HG03439 (cell line): Measurements from ENCODE around the gene CHEK1.

ENCODE experiments used
- ATAC-seq: cut with Tn5 transposase; IDR thresholded peaks from one replicate; pipeline ENCODE4 v1.9.1; 2021; ENCODE audit warnings: mild to moderate bottlenecking, moderate library complexity; ENCODE audit not compliant: unreplicated experiment

CHEK1 gene

DNA sequence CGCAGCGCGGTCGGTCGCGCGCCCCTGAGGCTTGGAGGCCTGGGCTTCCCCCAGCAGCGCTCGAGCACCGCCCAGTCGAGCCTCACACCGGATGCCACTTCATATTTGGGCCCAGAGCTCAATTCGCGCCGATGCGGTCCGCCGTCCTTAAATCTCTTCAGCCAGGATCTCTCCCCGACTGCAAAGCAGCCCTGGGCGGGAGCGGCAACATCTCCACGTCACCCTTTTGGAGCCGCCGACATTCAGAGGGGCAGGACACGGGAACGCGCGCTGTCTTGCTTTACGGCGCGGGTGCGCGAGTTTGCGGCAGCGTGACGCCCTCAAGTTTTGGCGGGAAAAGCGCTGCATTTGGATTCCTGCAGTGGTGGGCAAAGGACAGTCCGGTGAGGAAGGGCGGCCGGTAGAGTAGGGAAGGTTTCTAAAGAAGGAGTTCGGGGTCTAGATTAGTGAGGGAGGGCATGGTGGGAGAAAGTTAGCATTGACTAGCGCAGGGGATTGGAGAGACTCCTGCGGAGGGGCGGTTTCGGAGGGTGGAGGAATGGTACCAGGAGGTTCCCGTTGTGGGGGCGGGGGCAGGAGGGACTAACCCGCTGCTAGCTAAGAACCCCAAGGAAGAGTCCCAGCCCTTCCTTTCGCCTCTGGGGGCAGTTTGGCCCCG lies 796 bp downstream of the CHEK1 start:
- peak; percentile 83 for ATAC-seq

DNA sequence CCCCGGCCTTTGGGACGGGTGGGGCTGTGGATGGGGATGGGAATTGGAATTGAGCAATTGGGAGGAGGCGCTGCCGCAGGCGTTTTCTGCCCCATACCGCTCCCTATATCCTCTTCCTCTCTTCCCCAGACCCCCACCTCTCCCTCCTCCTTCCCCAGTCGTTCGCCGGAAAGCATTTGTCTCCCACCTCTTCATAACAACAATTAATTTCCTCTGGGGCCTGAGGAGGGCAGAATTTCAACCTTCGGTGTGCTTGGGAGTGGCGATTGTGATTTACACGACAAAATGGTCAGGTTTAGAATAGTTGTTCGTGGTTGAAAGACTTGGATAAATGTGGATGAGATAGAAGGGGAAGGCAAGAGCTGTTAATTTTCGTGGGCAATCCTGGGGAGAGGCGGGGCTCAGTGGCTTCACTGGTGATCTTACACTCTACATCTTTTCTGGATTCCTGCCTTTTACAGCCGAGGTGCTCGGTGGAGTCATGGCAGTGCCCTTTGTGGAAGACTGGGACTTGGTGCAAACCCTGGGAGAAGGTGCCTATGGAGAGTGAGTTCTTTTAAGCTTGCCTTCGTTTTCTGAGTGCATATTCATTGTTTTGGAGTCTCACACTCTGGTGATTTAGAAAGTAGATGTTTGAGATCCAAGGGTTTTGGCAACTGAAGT lies 1.5 kb downstream of the CHEK1 start:
- ATAC-seq, result peak; percentile 24

DNA sequence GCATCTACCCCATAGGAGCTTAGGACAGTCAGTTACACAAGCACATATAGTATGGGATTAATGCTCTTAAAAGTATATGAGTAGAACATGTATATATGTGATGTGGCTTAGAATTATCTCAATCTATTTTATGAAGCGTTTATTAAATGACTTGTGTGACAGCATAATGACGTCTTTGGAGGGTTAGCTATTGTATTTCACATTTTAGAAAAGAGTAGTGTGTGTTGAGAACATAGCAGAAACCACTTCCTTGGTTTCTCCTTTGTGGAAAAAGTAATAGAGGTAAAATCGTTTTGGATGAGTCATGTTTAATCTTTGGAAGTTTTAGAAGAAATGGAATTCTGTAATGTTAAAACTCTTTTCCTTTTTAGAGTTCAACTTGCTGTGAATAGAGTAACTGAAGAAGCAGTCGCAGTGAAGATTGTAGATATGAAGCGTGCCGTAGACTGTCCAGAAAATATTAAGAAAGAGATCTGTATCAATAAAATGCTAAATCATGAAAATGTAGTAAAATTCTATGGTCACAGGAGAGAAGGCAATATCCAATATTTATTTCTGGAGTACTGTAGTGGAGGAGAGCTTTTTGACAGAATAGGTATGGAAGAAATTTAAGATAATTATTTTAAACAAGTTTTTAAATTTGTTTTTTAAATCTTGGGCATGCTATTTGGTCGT lies 2.4 kb downstream of the CHEK1 start:
- no peak for ATAC-seq

DNA sequence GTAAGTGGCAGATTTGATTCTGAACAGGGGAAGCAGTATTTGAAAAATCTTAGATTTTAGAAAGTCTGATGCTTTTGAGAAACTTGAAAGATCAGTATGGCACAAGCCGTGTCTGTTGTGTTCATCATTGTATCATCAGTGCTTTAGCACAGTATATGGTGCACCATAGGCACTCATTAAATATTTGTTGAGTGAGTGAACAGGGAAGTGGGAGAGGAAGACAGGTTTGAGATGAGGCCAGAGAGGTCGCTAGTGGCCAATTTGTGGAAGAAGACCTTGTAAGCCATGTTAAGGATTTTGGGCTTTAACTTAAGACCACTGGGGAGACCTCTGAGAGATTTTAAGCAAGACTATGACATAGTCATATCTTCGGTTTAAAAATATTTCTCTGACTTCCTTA lies 12.9 kb downstream of the CHEK1 start:
- ATAC-seq, result no peak

DNA sequence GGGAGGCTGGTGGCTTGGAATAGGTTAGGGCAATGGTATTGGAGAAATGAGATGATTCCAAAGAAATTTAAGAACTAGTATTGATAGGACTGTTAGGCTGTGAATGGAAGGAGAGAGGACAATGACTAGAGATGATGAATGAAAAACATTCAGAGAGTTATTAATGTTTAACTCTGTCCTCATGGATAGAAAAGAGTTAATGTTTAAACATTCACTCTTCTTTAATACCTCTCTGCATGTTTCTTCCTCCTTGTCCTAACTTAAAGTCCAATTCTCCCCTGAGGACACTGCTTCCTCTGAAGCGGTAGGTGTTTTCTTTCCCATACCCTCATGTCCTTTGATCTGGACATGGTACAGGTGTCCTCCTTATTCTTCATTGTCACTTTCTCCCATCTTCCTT lies 13.4 kb downstream of the CHEK1 start:
- no peak for ATAC-seq

DNA sequence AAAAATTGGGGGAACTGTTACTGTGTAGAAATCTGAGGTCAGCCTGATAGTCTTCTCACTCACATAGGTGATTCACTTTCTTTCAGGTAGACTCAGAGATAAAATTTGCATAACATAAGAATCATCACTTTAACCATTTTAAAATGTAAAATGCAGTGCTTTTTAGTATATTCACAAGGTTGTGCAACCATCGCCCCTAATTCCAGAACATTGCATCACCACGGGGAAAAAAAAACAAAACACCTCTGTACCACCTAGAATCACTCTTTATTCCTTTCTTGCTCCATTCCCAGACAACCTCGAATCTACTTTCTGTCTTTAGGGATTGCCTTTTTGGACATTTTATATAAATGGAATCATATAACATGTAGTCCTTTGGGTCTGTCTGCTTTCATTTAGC lies 20.9 kb downstream of the CHEK1 start:
- no peak for ATAC-seq

DNA sequence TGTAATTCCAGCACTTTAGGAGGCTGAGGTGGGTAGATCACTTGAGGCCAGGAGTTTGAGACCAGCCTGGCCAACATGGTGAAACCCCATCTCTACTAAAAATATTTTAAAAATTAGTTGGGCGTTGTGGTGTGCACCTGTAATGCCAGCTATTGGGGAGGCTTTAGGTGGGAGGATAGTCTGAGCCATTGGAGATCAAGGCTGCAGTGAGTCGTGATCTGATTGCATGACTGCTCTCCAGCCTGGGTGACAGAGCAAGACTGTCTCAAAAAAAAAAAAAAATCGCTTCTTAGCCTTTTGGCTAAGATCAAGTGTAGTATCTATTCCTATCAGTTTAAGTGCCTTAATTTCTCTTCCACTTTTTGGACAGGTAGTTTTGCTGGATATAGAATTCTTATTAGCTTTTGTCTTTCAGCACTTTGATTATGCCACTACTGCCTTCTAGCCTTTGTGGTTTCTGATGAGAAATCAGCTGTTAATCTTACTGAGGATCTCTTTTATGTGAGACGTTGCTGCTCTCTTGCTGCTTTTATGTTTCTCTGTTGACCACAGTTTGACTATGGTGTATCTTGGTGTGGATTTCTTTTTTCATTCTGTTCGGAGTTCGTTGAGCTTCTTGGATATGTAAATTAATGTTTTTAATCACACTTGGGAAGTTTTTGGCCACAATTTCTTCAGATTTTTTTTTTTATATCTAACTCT lies 24.7 kb downstream of the CHEK1 start:
- no peak for ATAC-seq

DNA sequence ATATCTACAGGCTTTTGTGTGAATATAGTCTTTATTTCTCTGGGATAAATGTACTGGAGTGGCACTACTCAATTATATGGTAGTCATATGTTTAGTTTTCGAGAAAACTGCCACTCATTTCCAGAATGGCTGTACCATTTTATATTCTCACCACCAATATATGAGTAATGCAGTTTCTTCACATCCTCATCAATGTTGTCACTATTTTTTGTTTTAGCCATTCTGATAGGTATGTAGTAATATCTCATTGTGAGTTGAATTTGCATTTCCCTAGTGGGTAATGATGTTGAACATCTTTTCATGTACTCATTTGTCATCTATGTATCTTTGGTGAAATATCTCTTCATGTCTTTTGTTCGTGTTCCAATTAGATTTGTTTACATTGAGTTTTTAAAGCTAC lies 37.7 kb downstream of the CHEK1 start:
- no peak for ATAC-seq

DNA sequence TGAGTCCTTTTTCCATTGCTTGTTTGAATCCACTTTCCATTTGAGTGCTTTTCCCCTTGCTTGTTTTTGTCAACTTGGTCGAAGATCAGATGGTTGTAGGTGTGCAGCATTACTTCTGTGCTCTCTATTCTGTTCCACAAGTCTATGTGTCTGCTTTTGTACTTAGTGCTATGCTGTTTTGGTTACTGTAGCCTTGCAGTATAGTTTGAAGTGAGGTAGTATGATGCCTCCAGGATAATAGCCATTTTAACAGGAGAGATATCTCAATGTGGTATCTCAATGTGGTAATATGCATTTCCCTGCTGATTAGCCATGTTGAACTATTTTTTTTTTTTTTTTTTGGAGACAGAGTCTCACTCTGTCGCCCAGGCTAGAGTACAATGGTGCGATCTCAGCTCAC lies 38.9 kb downstream of the CHEK1 start:
- ATAC-seq, result no peak

DNA sequence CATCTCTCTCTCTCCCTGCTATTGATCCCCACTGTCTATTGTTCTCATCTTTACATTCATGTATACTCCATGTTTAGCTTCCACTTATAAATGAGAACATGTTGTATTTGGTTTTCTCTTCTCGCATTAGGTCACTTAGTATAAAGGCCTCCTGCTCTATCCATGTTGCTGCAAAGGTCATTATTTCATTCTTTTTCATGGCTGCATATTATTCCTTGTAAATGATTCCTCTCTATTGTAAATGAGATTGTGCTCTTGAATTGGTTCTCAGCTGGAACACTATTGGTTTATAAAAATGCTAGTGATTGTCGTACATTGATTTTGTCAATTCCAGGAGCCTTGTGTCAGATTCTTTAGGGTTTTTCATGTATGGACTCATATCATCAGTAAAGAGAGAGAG lies 42.2 kb downstream of the CHEK1 start:
- no peak for ATAC-seq

DNA sequence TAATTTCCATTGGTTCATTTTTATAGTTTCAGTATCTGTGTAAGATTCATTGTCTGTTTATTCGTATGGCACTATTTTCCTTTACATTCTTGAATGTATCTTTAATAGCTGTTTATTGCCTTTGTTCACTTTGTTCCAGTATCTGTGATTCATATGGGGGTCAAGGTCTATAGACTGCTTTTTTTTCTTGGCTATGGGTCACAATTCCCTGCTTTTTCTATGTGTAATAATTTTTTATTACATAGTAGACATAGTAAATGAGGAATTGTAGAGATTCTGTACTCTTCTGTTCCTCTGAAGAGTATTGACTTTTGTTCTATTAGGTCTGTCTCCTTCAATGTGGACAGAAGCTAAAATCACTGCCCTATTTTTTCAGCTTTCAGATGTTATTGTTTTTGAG lies 45.2 kb downstream of the CHEK1 start:
- ATAC-seq, result no peak

DNA sequence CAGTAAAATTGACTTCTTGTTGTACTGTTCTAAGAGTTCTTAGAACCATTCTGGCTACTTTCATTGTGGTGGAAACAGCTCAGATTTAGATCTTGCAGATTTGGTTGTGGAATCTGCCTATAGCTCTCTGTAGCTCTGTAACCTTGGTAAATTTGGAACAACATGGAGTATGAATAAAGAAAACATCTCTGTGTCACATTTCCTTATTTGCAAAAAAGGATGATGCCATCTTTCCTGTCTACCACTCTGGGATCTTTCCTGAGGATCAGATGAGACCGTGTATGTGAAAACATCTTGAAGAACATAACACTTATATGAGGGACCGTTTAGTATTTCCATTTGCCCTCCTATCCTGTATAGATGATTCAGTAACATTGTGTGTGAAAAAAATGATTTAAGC lies 46.6 kb downstream of the CHEK1 start:
- no peak for ATAC-seq

DNA sequence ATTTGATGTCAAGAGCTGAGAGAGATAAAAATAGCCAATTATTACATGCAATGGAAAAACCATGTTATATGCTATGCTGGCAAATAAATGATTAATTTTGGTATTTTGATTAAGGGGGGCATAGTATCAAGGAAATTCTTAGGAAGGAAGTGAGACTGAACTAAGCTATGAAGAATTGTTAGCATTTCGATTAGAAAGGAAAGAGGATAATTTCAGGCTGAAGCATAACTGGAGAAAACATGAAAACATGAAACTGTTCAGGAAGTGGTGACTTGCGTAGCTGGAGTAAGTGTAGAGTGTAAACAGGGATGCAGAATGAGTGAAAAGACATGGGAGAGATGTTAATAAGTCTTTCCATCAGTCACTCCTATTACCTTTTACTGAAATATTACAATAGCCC lies 49.2 kb downstream of the CHEK1 start:
- no peak for ATAC-seq

DNA sequence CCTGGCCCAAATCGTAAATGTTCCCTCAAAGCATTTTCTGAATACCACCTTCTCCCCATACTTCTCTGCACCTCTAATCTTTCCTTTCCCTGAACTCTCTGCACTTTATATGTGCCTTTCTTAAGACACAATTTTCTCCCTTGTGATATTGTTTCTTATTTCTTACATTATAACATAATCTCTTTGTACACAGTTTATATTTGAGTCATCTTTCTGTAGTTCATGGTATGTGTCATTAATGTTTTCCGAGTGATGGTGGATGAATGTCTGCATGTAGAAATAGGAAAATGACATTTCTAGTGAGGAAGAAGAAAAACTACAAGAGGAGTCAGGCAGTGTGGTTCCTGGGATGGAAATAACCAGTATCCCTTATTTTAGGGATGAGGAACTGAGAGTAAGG lies 50.2 kb downstream of the CHEK1 start:
- ATAC-seq, result no peak

DNA sequence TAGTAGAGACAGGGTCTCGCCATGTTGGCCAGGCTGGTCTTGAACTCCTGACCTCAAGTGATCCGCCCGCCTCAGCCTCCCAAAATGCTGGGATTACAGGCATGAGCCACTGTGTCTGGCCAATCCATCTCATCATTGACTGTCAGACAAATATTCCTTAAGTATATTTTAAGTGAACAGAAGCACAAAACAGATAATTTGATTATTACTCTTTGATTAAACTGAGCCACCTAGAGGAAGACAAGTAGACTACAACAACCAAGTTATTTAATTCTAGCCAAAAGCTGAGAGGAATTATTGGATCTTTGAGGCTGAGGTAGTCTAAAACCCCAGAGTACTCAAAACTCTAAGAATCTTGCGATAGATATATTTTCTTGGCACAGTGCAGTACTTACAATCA lies 54.4 kb downstream of the CHEK1 start:
- no peak for ATAC-seq

DNA sequence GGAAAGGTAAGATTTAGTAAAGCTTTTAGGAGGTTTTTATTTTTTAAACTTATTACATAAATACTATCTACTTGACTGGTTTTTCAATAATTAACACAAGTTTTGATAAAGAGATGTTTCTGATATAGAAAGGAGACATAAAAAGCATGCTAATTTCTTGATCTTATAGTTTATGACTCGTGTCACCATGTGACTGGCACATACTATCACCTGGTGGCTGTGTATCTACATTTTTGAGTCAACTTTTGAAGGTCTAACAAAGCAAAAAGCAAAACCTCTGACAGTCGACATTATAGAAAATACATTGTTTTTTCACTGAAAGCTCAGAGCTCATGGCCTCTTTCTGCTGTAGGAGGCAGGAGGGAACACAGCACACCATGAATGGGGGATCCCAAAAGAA lies 54.9 kb downstream of the CHEK1 start:
- ATAC-seq, result no peak

DNA sequence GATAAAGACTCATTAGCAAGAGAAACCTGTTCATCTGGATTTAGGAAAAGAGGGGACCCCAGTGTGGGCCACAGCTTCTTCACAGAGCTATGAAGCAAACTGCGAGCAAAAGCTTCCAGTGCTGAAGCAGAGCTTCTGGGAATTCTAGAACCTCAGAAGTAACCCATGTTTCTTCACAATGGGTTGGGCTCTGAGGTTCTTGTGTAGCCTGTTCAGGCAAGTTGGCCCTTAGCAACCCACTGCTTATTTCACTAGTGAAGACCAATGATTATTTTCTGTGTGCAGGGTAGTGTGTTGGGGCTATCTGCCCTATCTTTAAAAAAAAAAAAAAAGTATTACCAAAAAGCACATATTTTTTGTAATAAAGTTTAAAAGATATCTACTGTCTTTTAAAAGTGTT lies 55.8 kb downstream of the CHEK1 start, which contains the start of gene ACRV1:
Gene ACRV1 (minus strand): TSS at position 101 of the 400 bp plus-strand sequence. CDS start 67 bp downstream, at position 34.
- ATAC-seq, result no peak

DNA sequence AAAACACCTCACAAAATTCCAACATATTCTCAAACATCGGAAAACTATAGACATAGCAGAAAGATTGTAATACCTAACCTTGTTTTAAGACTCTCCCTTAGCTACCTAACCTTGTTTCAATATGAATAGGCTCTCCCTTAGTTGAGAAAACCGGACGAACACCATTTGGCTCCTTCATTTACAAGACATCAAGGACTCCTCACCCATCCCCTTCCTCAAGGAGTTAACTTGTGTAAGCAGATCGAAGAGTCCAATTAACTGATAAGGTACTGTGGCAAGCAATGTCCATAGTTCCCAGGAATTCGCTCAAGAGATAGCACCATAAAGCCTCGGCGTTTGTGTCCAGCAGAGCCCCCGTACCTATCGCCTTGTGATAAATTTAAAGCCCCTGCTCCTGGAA lies 60.3 kb downstream of the CHEK1 start:
- no peak for ATAC-seq

DNA sequence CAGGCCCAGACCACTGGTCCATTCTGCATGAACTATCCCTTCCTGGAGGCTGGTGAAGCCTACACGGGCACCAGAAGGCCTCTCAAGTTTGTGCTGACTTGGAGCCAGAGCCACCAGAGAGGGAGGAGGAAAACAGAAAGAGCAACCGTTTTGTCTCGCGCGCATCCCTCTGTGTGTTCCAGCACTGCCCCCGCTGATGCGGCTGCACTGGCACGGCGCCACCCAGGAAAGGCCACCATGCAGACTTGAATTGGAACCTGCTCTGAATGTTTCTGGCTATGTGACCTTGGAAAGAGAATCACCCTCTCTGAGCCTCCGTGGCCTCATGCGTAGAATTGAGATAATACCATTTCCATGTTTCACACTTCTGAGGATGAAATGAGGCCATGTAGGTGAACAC lies 63.1 kb downstream of the CHEK1 start:
- ATAC-seq, result no peak

DNA sequence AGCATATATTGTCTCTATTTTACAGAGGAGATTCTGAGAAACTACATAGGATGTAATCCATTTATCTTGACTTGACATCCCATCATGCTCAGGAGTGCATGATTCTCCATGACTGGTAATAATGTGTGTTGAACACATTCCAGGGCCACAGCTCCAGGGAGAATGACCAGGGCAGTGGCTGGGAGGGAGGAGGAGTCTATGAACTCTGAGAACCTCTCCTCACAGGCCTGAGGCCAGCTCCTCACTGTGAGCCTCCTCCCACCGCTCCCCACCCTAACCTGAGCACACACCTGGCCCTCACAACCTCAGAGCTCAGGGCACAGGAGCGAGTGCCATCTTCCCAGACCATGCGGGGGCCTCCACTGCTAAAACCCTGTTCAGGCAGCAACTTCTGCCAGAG lies 63.7 kb downstream of the CHEK1 start:
- no peak for ATAC-seq

DNA sequence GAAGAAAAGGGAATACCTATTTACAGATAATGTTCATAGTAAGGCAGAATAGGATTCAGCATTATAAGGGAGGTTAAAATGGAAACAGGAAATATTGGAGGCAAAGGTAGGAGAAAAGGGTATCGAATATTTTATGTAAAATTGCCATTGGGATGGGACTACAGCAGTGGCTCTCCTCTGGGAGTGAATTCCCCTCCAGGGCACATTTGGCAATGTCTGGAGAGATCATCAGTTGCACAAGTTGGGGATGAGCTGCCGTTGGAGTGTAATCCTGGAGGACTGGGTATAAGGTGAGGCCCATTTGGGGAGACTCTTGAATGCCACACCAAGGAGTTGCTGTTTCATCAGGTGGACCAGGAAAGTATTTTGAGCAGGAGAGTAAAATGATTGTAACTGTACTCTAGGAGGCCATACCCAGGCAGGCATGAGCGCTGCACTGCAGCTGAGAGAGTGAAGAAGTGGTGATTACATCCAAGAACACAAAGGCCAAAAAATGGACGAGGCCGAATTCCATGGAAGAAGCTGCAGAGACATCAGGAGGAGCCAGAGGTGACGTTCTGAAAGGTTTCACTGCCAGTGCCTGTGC lies 64.4 kb downstream of the CHEK1 start:
- no peak for ATAC-seq
